ENCODE measurements around the gene AURKB. TPM values are rescaled to one million over a fixed set of nuclear protein-coding genes. Genes with fewer than 3 reads are reported as not detected.
A peak's percentile ranks its signal among the peaks of the same experiment; 100 is the strongest.

The AURKB gene
- total and polyA plus RNA-seq, 10 donors = 2.4 to 30.9 (median 10.5) TPM

DNA sequence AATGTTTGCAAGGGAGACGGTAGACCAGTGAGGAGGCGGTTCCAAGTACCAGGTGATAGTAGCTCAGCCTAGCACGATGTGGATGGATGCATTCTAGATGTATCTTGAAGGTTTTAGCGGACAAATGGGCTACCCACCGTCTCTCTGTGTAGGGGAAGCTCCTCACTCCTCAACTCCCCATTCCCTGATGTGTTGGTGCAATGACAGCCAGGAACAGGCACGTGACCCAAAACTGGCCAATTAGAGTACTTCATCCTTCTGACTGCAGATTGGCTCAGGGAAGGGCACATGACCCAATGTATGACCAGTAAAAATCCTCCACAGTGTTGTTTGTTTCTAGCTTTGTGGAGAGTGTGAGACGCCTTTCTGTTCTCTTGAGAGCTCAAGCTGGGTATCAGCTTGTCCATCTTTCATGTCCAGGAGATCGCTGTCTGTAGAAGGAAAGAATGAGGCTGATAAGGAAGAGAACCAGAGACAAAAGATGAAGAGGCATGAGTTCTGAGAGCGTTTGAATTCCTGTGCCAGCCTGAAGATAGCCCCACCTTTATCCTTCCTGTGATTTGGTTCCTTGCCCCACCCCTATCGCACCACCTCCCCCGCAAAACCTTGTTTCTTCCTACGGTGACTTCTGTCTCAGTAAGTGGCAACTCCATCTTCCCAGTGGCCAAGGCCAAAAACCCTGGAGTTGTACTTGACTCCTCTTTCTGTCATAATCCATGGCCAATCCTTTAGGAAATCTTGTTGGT is 18.1 kb downstream of the AURKB start:
- Histone ChIP-seq H3K27me3 (replicated peaks in 1 of 7) (no peaks in the 10 kb centered on the region), H3K9me3 (no peaks in the 10 kb centered on the region), H3K27ac (peak overlapping the region; percentile 75 to 97 (median 84)), H3K4me3 (peak overlapping the region in 5 of 8 donors; percentile 4 to 64 (median 16)), H3K36me3 (no peaks in the 10 kb centered on the region), H3K4me1 (peaks cover 23 to 57% (median 46%) of the 10 kb centered on the region in 6 donors)
- TF ChIP-seq, protein P1, sequence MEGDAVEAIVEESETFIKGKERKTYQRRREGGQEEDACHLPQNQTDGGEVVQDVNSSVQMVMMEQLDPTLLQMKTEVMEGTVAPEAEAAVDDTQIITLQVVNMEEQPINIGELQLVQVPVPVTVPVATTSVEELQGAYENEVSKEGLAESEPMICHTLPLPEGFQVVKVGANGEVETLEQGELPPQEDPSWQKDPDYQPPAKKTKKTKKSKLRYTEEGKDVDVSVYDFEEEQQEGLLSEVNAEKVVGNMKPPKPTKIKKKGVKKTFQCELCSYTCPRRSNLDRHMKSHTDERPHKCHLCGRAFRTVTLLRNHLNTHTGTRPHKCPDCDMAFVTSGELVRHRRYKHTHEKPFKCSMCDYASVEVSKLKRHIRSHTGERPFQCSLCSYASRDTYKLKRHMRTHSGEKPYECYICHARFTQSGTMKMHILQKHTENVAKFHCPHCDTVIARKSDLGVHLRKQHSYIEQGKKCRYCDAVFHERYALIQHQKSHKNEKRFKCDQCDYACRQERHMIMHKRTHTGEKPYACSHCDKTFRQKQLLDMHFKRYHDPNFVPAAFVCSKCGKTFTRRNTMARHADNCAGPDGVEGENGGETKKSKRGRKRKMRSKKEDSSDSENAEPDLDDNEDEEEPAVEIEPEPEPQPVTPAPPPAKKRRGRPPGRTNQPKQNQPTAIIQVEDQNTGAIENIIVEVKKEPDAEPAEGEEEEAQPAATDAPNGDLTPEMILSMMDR (IDR thresholded peaks at IDR 0.05 in 8 of 11, conservative IDR thresholded peaks at IDR 0.05 in 3 of 11) = no peak
- peak in 1 of 3 donors; percentile 67 for TF ChIP-seq POLR2A (IDR thresholded peaks at IDR 0.05)
- peak in 1 of 3 donors; percentile 89 for TF ChIP-seq POLR2AphosphoS5 (IDR thresholded peaks at IDR 0.05)
- intact Hi-C loops (cut with DNase I; ENCODE audit: low total_unique reads) = no loop called here
- 17 to 32% (median 27%) methylated on average over 12 of the region's 12 CpGs for WGBS, 5 donors
- DNase-seq = no peak

DNA sequence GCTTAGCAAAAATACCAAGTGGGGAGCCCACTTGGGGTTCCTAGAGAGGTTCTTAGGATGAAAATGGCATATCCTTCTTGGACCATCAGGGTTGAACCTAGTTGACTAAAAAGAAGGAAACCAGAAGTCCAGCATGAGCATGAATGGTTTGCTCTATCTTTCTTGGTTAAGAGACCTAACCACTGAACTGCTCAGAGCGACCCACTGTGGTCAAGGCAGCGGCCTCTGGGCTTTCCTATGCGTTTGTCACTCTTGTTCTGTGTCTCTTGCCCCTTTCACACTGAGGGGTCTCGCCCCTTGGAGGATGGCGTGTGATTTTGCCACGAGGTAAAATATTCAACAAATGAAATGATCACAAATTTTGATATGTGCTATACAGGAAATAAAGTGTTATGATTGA is 19.9 kb downstream of the AURKB start:
- Histone ChIP-seq H3K9me3 (no peaks in the 10 kb centered on the region), H3K27me3 (replicated peaks in 1 of 7) (no peaks in the 10 kb centered on the region), H3K4me3 (peak overlapping the region in 5 of 8 donors; percentile 71 to 87 (median 79)), H3K27ac (peak overlapping the region; percentile 89 to 97 (median 96)), H3K4me1 (peaks cover 23 to 71% (median 60%) of the 10 kb centered on the region in 6 donors), H3K36me3 (no peaks in the 10 kb centered on the region)
- WGBS, 5 donors = 37 to 51% (median 40%) methylated on average over 6 of the region's 6 CpGs
- intact Hi-C loops (cut with DNase I; ENCODE audit: low total_unique reads) = no loop called here
- TF ChIP-seq, protein P1 (IDR thresholded peaks at IDR 0.05 in 8 of 11, conservative IDR thresholded peaks at IDR 0.05 in 3 of 11) = no peak
- no peak for DNase-seq

DNA sequence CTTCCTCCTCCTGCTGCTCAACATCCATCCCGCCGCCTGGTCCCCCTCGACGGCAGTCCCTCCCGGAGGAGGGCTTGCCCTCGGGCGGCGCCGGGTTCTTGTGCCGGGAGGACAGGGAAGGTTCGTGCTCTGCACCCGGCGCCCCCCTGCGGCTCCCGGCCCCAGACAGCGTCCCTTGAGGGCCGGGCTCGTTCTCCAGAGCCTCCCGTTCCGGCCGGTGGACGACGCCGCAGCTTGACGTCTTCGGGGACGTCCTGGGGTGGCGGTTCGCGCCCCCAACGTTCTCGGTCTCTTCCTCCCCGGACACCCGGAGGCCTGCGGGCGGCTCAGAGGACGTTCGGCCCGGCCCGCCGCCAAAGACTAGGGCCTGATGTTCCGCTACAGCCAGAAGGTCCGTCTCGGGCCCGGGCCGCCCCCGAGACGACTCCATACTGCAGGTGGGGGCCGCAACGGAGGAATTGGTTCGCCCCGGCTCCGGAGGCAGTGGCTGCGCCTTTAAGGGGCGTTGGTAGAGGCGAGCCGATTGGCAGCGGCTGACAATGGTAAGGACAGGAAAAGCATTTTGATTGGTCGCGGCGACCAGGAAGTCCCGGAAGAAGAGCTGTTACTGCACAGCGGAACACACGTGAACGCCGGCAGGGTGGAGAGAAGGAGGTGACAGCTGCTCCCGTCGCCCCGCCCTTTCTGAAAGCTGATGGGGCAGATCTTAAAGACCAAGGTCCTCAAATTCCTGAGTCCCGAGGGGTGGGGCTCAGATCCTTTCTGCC is 20.5 kb downstream of the AURKB start, which contains the start of gene BORCS6:
BORCS6 (minus strand) TSS at position 470 of the 767 bp plus-strand sequence; CDS start at position 430, 40 bp downstream.
- peak within 1 kb of the TSS; percentile 89 to 97 (median 96) for H3K27ac ChIP-seq
- H3K4me1 ChIP-seq = peaks cover 23 to 76% (median 61%) of the 10 kb centered on the region in 6 donors
- H3K4me3 ChIP-seq = peak within 1 kb of the TSS; percentile 71 to 96 (median 80)
- H3K27me3 ChIP-seq (replicated peaks in 1 of 7) = no peaks in the 10 kb centered on the region
- intact Hi-C loops (cut with DNase I; ENCODE audit: low total_unique reads) = no loop called here
- peak; percentile 99 for DNase-seq
- no peaks in the 10 kb centered on the region for H3K9me3 ChIP-seq
- H3K36me3 ChIP-seq = no peaks in the 10 kb centered on the region
- WGBS, 5 donors = 0% methylated on average over 27 to 70 of the region's 70 CpGs
- TF ChIP-seq, protein P1 (IDR thresholded peaks at IDR 0.05 in 8 of 11, conservative IDR thresholded peaks at IDR 0.05 in 3 of 11) = peak in 2 of 11 experiments; percentile 5 to 7
- TF ChIP-seq POLR2A (IDR thresholded peaks at IDR 0.05) (peak in 2 of 3 donors; percentile 39 to 86), POLR2AphosphoS5 (IDR thresholded peaks at IDR 0.05) (peak; percentile 91 to 96 (median 94))

Data from spleen (tissue), 11 donors.